GM10266 (cell line): ENCODE measurements around the gene TMEM217.

Source experiments
- DNase-seq: peaks from one replicate; pipeline ENCODE4 v3.0.0; 2012; ENCODE audit errors: extremely low spot score
- CTCF ChIP-seq: IDR thresholded peaks from 2 replicates; pipeline ENCODE4 v1.5.1; 2012; ENCODE audit warnings: mild to moderate bottlenecking, low read depth; ENCODE audit not compliant: control insufficient read depth, insufficient read depth; ENCODE audit errors: missing control alignments

Gene TMEM217

DNA sequence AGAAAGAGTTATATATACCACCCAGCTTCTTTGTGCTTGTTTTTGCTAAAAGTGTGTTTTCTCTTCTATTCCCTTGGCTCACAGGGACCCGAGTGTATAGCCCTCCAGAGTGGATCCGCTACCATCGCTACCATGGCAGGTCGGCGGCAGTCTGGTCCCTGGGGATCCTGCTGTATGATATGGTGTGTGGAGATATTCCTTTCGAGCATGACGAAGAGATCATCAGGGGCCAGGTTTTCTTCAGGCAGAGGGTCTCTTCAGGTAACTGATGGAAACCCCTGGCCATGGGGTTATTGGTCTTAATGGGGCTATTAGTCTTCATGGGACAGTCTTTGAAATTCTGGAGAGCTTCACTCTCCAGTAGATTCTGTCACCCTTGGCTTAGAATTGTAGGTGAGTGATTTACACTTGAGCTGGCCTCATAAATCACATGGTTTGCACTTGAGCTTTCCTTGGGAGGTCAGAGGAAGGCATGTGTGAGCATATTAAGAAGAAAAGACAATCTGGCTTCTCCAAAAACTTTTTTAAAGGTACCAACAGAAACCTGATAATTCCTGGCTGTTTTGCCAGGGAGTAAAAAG lies 84.9 kb downstream of the TMEM217 start:
- DNase-seq, result no peak
- TF ChIP-seq CTCF, result no peak

GRCh38 chr6:37171970-37172812 lies 85.8 kb downstream of the TMEM217 start:
- peak; percentile 90 for TF ChIP-seq CTCF
- DNase-seq, result peak; percentile 81

- DNase-seq, result no peak
- TF ChIP-seq CTCF, result no peak
Measured at GRCh38 chr6:37171201-37171969, 86.6 kb downstream of the TMEM217 start.

DNA sequence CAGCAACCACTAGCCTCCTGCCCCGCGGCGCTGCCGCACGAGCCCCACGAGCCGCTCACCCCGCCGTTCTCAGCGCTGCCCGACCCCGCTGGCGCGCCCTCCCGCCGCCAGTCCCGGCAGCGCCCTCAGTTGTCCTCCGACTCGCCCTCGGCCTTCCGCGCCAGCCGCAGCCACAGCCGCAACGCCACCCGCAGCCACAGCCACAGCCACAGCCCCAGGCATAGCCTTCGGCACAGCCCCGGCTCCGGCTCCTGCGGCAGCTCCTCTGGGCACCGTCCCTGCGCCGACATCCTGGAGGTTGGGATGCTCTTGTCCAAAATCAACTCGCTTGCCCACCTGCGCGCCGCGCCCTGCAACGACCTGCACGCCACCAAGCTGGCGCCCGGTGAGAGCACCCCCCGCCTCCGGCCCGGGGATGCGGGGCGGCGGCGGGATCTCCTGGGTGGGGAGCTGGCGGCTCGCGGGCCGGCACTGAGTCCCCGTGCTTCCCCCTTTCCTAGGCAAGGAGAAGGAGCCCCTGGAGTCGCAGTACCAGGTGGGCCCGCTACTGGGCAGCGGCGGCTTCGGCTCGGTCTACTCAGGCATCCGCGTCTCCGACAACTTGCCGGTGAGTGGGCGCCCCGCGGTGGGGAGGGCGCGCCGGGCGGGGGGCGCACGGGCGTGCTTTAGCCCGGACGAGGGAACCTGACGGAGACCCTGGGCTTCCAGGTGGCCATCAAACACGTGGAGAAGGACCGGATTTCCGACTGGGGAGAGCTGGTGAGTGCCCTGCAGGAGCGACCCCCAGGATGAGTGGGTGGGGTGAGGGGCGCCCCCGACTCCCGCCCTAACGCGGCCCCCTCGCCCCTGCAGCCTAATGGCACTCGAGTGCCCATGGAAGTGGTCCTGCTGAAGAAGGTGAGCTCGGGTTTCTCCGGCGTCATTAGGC lies 87.4 kb downstream of the TMEM217 start:
- peak; percentile 46 for TF ChIP-seq CTCF
- DNase-seq, result peak; percentile 46

- peak; percentile 99 for DNase-seq
- no peak for TF ChIP-seq CTCF
Measured at GRCh38 chr6:37169496-37170272, 88.3 kb downstream of the TMEM217 start, which contains the start of gene PIM1. Gene PIM1 (plus strand): TSS chr6:37170152. CDS start chr6:37170576, 424 bp downstream.
